GM19043 (cell line): ENCODE data around the gene SOX11.

Experiments used
- ATAC-seq: cut with Tn5 transposase; IDR thresholded peaks from one replicate; pipeline ENCODE4 v1.9.1; 2021; ENCODE audit warnings: low read depth; ENCODE audit not compliant: unreplicated experiment

The SOX11 gene

GRCh38 chr2:5691221-5691984, 781 bp upstream of the SOX11 start:
- ATAC-seq: no peak

DNA sequence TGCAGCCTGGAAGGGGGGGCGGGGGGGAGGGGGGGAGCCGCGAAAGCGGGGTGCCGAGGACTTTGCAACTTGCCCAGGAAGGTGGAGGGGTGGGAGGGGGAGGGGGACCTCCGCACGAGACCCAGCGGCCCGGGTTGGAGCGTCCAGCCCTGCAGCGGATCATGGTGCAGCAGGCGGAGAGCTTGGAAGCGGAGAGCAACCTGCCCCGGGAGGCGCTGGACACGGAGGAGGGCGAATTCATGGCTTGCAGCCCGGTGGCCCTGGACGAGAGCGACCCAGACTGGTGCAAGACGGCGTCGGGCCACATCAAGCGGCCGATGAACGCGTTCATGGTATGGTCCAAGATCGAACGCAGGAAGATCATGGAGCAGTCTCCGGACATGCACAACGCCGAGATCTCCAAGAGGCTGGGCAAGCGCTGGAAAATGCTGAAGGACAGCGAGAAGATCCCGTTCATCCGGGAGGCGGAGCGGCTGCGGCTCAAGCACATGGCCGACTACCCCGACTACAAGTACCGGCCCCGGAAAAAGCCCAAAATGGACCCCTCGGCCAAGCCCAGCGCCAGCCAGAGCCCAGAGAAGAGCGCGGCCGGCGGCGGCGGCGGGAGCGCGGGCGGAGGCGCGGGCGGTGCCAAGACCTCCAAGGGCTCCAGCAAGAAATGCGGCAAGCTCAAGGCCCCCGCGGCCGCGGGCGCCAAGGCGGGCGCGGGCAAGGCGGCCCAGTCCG, 540 bp downstream of the SOX11 start:
- no peak for ATAC-seq

DNA sequence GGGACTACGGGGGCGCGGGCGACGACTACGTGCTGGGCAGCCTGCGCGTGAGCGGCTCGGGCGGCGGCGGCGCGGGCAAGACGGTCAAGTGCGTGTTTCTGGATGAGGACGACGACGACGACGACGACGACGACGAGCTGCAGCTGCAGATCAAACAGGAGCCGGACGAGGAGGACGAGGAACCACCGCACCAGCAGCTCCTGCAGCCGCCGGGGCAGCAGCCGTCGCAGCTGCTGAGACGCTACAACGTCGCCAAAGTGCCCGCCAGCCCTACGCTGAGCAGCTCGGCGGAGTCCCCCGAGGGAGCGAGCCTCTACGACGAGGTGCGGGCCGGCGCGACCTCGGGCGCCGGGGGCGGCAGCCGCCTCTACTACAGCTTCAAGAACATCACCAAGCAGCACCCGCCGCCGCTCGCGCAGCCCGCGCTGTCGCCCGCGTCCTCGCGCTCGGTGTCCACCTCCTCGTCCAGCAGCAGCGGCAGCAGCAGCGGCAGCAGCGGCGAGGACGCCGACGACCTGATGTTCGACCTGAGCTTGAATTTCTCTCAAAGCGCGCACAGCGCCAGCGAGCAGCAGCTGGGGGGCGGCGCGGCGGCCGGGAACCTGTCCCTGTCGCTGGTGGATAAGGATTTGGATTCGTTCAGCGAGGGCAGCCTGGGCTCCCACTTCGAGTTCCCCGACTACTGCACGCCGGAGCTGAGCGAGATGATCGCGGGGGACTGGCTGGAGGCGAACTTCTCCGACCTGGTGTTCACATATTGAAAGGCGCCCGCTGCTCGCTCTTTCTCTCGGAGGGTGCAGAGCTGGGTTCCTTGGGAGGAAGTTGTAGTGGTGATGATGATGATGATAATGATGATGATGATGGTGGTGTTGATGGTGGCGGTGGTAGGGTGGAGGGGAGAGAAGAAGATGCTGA, 1.4 kb downstream of the SOX11 start:
- no peak for ATAC-seq

DNA sequence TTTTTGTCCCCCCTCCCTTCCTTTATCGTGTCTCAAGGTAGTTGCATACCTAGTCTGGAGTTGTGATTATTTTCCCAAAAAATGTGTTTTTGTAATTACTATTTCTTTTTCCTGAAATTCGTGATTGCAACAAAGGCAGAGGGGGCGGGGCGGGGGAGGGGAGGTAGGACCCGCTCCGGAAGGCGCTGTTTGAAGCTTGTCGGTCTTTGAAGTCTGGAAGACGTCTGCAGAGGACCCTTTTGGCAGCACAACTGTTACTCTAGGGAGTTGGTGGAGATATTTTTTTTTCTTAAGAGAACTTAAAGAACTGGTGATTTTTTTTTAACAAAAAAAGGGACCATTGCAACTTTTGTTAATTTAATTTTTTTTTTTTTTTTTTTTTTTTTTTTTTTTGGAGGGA, 2.1 kb downstream of the SOX11 start:
- no peak for ATAC-seq

GRCh38 chr2:5695654-5696403, 3.6 kb downstream of the SOX11 start:
- no peak for ATAC-seq

DNA sequence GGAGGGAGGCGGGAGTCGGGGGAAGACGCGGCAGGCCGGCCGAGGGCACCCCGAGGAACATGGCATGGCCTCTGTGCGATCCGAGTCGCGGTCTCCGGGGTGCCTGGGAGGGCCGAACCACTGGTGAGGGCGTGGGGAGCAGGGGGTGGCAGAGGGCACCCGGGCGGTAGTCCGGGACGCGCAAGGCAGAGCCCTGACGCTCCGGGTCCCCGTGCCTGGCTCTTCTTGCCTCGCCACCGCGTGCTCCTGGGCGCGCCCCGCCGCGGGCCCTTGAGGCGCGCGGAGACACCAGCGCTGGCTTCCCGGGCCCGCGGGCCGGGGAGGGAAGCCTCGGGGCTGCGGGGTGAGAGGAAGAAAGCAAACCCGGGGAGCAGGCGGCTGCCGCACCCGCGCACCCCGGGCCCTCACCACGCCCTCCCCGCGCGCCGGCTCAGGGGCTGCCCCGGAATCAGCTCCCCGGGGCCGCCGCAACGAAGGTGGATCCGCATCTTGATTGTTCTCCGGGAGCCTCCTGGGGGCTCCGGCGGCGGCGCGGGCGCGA, 4.3 kb downstream of the SOX11 start:
- no peak for ATAC-seq

- ATAC-seq: no peak
Measured at GRCh38 chr2:5696945-5697521, 4.8 kb downstream of the SOX11 start.

DNA sequence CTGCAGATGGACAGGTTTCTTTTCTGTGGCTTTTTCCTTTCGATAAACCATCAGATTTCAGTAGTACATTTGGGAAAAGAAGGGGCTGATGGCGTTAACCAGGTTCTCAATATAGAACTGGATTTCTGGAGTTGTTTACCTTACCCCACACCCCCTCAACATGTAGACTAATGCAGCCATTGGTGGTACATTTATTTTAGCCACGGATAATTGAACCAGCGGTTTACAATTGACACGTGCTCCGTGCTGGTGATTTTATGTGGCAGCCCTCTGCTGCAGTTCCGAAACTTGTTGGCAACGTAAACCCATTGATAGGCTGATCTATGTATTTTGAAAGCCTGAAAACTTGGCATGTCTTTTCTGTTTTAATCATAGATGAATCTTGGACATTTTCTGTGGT, 5.4 kb downstream of the SOX11 start:
- ATAC-seq: no peak

DNA sequence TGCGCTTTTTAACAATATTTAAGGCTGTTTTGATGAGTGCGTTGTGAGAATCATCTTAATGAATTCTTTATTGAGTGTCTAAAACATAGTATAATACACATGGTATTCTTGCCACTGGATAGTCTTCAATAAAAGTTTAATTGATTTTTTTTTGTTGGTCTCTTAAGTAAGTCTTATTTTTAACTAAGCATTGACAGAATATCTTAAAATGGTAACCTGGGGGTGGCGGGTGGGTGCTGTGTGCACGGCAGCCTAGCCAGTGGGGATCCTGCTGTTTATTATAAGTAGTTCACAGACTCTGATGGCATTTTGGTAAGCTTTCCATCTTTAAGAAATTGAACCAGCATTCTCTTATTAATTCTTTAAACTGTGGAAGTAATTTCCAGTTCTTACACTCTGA, 6.0 kb downstream of the SOX11 start:
- no peak for ATAC-seq

DNA sequence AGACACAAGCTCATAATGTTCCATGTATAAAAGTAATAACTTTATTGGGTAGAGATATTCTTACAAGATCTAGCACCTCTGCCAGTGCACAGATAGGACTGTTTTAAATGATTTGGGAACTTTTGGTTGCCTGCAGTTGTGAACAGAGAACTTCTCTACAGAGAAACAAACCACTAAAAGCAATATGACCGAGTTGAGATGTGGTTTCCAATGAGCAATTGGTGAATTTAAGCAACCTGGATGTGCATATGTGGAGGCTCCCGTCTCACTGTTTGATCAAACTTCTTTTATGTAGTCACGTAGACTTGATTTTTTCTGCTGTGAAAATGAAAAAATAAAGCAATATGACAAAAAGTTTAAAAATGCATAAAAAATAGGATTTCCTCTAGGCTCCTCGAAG, 7.8 kb downstream of the SOX11 start:
- ATAC-seq: no peak

- ATAC-seq: no peak
Measured at GRCh38 chr2:5700551-5700950, 8.4 kb downstream of the SOX11 start.

DNA sequence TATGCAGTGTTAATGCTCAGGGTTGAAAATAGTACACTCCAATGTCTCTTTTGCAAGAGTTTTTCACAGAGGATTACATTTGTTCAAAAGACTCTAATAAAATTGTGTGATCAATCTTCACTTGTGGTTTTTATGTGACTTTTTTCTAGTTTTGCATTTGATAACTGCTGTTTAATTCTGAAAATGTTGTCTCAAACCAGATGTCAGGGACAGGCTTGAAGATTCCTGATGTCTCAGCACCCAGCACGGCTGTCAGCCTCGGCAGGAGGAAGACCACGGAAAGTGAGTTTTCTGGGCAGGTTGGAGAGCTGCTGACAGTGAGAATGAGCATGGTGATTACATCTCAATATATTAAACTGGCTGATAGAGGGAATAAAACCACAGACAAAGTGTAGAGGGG, 9.1 kb downstream of the SOX11 start:
- no peak for ATAC-seq

GRCh38 chr2:5703166-5703565, 11.0 kb downstream of the SOX11 start:
- no peak for ATAC-seq

DNA sequence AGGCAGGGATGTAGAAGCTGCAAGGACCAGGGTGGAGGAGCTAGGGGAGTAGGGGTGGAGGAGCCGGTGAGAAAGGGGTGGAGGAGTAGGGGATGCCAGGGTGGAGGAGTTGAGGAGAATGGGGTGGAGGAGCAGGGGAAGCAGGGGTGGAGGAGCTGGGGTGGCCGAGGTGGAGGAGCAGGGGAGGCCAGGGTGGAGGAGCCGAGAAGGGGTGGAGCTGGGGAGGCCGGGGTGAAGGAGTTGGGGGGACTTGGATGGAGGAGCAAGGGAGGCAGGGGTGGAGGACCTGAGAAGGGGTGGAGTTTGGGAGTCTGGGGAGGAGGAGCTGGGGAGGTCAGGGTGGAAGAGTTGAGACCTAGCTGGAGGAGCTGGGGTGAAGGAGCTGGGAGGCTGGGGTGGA, 13.3 kb downstream of the SOX11 start:
- no peak for ATAC-seq

DNA sequence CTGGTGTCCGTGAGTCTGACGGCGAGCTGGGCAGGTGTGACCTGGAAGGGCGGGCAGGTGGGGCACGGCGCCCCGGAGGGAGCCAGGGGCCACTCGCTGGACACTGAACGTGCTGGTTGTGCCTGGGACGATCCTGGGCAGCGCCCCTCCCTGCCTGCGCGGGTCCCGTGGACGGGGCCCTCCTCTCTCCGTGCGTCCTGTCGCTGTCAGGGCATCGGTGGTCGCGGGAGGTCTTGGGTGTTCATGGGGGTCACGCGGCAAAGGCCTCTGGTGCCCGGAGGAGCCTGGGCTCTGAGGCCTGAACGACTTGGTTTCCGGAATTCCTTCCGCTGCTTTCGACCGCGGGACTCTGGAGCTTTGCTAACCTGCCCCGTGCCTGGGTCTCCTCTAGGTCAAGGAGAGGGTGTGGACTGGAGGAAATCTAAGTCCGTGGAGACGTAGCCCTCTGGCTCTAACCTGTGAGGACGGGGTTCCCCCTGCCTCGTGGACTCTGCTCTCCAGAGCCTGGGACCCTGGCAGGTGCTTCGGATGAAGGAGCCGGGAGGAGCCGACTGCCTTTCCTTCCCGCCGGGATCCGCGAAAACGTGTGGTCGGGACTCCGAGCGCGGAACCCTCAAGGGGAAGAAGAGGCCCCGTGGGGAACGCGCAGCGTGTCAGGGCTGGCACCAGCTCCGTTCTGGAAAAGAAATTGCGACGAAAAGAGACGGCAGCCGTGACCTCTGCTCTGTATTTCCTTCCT, 14.7 kb downstream of the SOX11 start:
- no peak for ATAC-seq

DNA sequence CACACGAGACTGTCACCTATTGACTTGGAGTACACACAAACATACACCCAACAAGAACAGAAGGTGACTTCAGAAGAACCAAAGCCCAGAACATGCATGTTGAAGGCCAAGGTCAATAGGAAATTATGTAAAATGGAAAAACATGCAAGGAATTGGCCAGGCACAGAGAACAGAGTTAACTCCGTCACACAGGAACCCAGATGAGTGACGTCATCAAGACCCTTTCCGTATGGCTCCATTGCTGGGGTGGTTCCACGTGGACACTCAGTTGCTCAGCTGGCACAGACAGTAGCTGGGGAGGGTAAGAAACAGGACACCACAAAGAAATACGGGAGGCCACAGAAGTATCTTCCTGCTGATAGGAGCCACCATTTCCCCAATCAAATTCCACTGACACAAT, 18.4 kb downstream of the SOX11 start:
- no peak for ATAC-seq

DNA sequence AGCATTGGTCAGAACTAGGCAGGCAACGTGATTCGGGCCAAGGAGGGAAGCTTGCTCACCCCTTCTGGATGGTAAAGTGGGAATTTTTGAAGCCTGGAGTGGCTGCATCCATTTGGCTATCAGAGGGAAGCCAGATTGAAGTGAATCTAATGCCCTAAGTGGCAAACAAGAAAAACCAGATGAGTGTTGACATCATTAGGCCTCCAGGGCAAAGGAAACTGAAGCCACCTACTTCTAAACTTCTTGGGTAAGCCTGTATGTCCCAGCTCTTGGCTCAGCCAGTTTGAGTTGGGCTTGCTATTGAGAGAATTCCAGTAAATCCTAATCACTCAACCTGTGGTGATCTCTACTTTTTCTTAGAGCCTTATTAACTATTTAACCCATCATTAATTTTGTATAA, 20.9 kb downstream of the SOX11 start:
- no peak for ATAC-seq

- no peak for ATAC-seq
Measured at GRCh38 chr2:5719629-5720334, 27.6 kb downstream of the SOX11 start.

GRCh38 chr2:5720426-5720825, 28.2 kb downstream of the SOX11 start:
- no peak for ATAC-seq
